Fibroblast of skin of left quadriceps (primary cell): ENCODE results near the gene ARL15.

ENCODE experiments used
- DNase-seq, 2 experiments: peaks; one replicate each; pipeline ENCODE4 v3.0.0-alpha.2; 2013; ENCODE audit warnings: low read depth in 2 of 2

The ARL15 gene

DNA sequence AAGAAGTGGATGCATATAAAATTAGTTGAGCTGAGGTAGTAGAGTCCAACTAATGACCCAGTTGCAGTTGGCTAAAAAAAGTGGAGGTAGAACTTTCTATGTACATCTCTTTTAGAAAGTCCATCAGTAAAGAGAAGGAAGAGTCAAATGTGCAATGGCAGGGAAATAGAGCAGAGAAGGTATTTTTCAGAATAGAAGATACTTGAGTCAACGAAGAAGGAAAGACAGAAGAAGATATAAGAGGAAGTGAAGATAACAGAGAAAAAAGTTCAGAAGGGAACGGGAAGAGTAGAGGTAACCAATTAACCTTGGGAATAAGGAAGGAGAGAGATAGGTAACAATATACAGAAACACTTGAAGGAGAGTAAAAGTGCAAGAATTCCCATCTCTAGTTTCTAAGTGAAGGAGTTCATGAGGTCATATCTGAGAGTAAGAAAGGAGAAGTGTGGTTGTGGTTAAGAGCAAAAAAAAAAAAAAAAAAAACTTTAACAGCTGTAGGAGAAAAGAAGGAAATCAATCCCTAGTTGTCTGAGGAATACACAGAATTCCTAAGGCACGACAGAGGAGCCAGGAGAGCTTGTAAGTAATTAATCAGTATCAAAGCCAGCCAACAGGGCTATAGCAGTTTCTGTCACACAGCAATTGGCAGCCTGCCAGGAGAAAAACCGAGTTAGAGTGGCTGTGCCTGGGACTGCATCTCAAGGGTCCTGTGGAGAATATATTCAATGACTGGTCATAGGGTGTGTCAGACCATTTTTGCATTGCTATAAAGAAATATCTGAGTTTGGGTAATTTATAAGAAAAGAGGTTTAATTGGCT lies 61.0 kb downstream of the ARL15 start:
- no peak for DNase-seq

DNA sequence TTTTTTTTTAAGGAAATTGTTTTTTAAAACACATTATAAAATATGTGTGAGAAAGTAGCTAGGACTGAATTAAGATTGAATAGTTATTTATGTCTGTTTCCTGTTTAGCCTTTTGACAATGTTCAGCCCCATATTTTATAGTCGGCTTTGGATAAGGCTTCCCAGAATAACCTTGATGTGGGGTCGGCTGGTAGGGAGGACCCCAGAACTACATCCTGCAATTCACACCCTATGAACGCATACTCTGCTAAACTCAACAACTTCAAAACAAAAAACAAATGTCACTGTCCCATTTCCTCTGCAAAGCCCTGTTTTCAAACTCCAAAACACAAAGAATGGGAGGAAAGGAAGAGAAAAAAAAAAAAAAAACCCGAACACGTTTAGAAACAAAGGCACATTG lies 63.1 kb downstream of the ARL15 start:
- DNase-seq, result no peak

DNA sequence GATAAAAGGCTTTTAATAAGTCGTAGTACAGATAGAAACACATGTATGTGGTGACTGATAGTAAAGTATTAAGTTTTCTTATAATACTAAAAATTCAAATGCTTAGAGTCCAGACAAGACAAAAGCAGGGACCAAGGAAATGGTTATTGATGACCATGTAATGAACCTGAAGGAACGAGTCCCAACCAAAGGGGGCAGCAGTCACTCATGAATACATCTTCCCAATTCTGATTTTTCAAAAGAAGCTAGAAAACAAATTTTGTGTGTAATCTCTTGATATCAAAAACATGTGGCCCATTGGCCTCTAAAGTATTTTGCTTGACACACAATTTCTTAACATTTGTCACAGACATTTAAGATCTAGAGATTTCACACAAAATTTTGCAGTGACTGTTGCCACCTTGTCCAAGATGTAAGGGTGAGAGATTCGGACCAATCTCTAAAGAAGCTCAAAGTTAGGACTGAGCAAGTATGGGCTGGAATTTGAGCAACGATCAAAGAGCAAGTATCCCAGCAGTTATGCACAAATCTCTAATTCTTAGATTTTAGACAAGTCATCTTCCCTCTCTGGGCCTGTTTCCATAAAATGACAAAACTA lies 66.8 kb downstream of the ARL15 start:
- DNase-seq, result no peak

DNA sequence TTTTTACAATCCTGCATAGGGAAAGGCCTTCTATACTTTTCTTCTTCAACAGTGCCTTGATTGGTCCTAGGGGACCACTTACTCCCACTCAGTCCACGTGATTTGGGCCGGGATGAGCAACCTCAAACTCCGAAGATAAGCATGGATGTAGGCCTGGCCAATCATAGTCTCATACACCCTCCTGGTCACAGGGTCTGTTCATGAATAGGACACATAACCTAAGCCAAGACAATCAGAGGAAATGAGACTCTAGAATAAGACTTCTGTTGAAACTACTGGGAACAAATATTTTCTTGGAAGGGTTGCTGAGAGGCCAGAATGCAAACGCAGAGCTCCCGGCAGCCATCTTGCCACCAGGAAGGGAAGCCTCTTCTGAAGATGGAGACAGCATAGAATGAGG lies 68.1 kb downstream of the ARL15 start:
- DNase-seq, result no peak

DNA sequence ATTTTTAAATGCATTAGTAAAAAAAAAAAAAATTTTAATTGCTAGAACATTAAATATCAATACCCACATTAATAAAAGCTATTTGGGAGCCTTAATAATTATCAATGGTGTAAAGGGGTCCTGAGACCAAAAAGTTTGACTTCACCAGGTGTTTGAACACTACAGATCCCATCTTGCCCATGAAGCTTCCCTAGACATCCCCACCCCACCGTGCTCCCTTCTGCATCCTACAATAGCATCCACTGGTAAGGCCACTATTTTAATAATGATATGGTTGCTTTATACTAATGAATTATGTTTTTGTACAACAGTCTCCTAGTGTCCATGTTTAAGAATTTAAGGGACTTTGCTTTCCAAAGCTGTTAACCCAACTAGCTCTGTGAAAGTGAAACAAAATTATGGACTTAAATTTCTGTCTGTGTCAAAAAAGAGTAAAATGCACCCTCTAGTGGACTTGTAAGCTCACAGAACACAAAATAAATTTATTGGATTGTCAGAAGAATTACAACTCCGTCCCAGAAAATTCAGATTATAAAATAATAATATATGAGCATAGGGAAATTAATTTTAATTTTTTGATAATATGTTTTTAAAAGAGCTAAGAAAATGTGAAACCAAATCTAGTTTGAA lies 76.0 kb downstream of the ARL15 start:
- DNase-seq, result no peak

DNA sequence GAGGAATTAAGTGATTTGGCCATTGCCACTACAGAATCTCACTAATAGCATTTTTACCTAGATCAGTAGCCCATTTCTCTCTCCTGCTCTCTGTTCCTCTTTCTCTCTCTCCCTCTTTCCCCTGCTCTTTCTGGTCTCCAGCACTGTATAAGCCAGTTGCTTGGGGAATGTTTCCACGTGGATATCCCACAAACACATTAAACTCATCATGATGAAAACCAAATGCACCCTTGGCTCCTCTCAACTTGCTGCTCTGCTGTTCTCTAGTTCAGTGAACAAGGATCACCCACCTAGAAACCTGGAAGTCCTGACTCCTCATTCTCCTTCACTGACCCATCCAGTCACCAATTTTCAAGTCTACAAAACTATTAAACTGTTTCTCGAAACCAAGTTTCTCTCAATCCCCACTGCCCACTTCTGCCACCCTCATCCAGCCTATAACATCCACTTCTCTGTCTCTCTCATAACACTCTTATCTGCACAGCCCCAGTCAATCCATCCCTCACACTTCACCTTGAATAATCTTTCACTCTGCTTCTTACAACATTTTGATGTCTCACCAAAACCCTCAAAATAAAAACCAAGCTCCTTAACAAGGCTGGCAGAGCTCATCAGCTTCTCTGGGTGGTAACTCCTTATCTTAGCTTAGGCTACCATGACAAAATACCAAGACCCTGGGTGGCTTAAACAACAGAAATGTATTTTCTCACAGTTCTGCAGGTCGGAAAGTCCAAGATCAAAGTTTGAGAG lies 79.3 kb downstream of the ARL15 start:
- no peak for DNase-seq

DNA sequence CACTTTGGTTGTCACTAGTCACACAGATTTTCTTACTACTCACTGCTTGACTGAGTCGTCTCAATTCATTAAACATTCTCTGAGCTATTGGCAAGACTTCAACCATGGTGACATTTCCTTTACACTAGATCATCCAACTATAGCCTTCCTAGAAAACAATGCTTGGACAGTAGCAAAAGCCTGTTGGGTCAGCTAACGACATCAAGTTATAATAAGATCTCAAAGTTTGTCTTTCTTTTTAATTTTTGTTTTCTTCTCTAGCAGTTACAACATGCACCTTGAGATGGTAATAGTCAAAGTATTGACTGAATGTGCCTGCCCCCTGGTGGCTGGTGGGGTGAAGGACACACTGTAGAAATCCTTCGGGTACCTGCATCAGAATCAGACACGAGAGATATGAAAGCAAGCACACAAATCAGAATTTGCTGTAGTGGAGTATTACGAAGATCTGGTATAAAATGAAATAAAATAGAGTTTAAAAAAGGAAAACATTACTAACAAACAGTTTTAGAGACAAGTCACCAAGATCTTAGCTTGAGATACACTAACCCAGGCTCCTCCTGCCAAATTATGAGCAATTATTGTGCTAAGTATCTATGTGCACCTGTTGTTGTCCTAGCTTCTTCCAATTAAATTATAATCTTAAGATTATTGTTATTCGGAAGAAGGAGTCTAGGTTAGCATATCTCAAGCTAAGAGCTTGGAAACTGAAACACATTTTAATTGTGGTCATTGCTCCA lies 81.2 kb downstream of the ARL15 start:
- peak in 1 of 2 experiments; percentile 31 for DNase-seq

DNA sequence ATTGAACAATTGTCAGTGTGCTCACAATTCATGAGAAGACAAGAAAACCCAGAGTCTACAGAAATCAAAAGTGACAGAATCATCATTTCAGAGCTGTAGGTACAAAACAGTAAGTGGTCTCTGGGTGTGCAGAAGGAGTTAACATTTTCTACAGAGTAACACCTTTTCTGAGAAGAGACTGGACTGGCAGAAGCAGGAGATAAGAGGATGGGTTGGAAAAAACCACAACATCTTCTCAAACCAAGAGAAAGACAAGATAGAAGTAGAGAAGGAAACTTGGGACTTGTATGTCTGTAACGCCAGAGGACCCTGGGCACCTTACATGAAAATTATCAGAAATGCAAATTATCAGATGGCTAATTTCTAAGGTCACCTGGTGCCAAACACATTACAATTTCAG lies 82.6 kb downstream of the ARL15 start:
- DNase-seq, result no peak

DNA sequence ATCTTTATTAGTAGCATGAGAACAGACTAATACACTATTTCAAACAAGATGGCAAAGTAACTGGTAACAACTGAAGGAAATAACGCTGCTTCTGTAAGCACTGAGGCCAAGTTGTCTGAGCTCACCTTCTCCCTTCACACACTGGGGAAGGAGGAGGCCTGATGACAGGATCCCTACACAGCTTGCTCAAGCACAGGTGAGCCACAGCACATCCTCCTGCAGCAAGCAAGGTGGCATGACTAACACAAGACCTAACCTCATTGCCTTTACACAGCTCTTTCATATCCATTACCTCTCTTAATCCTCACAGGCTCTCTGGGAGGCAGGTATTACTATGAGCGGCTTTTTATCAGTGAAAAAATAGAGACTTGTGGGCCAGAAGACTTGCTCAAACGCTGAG lies 83.3 kb downstream of the ARL15 start:
- DNase-seq, result no peak

DNA sequence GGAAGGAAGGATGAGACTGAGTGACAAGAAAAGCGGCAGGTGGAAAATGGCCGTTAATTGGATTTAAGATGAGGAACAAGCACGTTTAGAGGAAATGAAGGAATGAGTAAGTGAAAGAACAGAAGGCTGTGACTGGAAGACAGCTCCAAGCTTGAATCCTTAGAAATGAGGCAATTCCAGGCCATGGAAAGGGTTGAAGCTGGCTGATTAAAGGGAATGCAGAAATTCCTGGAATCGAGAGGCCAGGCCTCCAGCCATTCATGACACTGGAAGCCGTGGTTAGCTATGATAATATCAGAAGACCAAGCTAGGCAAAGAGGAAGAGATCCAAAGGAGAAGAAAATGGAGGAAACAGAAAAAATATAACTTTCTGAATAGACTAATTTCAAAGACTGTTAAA lies 84.2 kb downstream of the ARL15 start:
- no peak for DNase-seq

DNA sequence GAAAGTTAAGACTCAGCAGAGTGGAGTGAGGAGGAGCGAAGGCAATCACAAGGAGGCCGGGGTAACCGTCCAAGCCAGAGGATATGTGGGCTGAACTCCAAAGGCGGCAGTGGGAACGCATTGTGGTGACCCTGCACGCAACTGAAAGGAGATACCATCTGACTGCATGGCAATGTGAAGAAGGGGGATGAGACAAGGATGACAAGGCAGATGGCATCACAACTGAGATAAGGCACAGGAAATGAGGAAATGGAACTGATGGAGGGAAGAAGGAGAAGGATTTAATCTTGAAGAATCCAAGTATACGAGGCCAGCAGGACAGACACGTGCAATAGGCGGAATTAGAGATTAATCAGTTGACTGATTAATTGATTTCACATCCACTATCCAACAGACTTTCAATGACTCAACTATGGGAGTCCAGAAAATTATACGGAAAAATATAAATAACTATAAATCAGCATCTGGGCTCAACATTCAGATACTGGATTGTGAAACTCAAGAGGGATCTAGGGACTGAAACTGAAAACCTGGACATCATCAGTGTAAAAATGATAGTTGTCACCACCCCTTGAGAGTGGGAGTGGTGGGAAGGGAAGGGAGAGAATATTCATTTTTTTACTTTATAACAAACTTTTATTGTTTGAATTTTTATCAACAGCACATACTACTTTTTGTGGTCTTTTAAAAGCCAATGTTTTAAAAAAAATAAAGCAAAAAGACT lies 86.1 kb downstream of the ARL15 start:
- DNase-seq, result no peak

DNA sequence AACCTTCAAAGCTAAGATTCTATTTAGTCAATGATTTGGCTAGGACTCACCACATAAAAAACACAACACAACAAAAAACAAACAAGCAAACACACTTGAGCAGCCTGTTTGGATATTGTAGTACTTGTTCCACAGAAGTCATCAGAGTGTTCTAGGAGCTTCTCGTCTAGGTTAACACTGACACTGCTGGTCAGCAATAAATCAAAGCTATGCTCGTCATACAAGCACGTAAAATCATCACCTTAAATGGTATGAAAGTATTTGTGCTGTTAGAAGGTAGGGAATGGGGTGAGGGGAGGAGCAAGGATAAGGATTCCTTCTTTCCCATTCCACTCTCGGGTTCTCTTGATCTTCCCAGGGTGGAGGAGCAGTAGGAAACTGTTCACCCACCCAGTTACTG lies 88.0 kb downstream of the ARL15 start:
- no peak for DNase-seq

DNA sequence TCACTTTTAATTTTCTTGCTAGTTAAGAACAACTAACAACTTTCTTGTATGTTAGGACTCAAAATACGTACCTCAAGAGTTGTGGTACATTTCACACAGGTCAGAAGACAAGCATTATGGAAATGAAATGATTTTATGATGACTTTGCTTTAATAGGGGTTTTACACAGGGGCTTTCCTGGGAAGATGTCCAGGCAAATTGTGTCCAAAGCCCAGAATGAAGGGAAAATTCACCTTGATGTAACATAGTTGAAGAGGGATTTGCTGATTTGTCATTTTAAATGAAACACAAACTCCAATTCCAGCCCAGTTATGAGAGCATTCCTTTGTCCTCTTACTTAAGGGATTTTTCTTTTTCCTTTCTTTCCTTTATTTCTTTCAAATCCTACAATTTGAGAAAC lies 89.2 kb downstream of the ARL15 start:
- no peak for DNase-seq

DNA sequence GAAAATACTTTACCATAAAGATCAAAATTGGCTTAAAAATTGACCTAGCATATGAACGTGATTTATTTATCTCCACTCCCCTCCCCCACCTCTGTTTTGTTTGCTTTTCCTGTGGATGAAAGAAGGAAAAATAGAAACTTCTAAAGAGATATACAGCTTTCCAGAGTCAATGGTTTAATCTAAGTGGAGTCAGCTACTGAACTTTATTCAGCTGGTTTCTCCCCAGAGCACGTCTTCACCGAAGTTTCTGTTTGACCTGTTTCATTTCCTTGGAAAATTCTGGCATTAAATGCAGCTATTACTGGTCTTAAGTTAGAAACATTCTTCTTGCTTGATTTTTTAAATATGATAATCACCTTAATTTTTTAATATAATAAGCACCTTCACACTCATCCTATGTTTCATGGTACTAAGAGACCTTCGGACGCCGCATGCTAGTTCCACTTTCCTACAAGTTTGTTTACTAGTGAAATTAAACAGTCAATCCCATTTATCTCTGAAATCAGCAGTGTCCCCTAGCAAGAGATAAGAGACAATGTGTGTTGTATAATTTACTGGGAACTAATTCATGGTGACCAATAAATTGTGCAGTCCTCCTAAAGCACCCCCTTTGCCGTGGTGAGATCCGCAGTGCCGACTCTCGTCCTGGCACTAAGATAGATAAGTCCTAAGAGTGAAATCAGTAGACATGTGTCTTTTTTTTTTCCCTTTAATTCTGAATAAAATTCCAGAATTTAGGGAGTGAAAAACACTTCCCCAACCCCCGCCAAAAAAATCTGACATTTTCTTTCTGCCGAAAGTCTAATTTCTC lies 89.9 kb downstream of the ARL15 start:
- no peak for DNase-seq

DNA sequence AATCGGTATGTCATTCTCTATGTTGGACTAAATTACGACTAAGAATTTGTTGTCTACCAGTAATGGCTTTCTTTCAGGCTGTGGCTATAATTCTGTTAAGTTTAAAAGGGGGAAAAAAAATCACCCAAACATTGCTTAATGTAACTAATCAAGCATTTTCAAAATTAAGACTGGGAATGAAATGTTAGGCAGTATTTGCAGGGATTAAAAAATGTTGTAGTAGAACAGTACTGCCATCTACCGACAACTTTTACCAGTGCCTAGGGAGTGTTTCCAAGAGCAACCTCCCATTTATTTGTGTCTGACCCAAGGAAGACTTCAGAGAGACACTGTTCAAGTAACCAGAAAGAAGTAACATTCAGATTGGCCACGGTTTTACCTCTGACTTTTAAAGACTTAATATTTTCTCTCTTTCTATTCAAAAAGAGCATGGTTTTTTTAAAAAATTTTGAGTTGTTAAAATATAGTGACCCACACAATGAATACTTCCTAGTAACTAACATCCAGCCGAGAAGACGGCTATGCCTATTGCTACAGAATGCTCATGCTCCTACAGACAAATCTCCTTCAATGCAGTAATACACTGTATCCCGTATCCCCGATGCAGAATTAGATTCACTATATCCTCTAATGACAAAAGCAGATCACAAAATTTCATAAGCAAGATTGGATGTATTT lies 92.4 kb downstream of the ARL15 start:
- peak; percentile 63 to 67 for DNase-seq

DNA sequence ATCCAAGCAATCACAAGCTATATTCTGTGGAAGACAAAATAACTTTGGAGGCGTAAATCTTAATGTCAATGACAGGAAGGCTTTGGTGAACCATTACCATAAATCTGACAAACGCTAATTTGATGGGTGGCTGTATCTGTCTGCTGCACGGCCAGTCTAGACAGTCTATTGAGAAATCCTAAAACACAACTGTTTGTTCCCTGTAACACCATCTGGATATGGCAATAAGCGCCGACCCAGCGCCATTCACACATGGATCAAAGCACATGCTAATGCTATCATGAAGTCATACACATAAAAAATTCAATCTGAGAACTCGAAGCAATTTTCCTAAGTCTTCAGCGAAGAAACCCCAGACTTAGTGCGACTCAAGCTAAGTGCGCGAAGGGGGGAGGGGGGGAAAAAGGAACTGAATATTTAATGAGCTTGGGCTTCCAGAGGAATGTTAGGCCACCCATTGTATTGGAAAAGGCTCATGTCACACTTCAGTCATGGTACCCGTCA lies 95.1 kb downstream of the ARL15 start:
- DNase-seq, result peak; percentile 61 to 62

DNA sequence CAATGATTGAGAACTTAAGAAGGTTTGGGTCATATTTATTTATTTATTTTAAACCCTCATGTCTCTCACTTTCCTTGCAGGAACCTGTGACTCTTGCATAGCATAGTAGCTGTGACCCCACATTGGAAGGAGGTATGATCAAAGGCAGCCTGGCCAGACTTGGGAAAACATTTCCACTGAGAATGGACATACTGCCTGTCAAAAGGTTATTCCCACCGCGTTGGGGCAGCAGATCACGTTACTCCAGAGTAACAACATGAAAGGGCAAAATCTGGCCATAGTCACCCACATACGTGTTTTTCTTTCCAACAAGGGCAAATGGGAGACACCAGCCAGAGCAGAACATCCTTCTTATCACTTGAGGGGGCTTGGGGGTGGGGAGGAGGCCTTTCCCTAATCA lies 95.7 kb downstream of the ARL15 start:
- DNase-seq, result no peak

DNA sequence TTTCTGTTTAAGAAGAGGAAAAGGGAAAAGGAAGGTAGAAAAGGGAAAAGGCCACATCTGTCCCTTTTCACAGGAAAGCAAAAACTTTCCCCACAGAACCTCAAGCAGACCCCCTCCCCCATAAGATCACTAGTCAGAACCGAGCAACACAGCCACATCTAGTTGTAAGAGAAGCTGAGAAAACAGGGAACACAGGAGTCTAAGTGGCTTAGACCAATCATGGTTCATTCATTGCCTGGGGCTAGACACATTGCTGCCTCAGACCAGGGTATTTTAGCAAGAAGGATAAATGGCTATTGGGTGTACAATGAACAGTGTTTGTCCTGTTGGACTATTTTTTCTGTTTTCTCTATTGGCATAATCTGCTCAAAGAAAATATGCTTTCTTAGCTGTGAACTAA lies 98.0 kb downstream of the ARL15 start:
- DNase-seq, result no peak

DNA sequence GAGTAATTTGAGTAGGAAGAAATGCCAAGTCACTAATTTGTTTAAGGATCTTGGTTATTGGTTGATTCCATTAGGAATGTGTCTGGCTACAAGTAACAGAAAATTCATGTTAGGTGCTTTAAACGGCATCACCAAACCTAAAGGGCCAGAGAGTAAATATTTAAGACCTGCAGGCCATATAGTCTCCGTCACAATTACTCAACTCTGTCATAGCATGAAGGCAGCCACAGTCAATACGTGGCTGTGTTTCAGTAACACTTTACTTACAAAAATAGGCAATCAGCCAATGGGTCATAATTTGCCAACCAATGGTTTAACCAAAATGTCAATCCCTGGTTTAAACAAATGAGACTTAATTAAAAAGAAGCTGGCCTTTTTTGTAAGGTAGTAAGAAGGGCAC lies 98.5 kb downstream of the ARL15 start:
- DNase-seq, result no peak
